Choroid plexus epithelial cell (primary cell): ENCODE results near the gene SPATC1L.

Source experiments
- DNase-seq: peaks from one replicate; pipeline ENCODE4 v3.0.0-alpha.2; 2010; ENCODE audit warnings: low read depth
- H3K4me3 ChIP-seq: 2 replicates; pipeline ENCODE4 v1.5.1; 2011; ENCODE audit warnings: low read depth, mild to moderate bottlenecking, control low read depth, low read length, moderate library complexity
- TF ChIP-seq, protein P1 (sequence below): conservative IDR thresholded peaks from 2 replicates; pipeline ENCODE4 v1.5.1; 2011; ENCODE audit warnings: low read depth, mild to moderate bottlenecking, control low read depth, inconsistent platforms, low read length, moderate library complexity

Gene SPATC1L

GRCh38 chr21:46128933-46129571, 55.2 kb downstream of the SPATC1L start:
- DNase-seq, result no peak
- TF ChIP-seq, protein P1, sequence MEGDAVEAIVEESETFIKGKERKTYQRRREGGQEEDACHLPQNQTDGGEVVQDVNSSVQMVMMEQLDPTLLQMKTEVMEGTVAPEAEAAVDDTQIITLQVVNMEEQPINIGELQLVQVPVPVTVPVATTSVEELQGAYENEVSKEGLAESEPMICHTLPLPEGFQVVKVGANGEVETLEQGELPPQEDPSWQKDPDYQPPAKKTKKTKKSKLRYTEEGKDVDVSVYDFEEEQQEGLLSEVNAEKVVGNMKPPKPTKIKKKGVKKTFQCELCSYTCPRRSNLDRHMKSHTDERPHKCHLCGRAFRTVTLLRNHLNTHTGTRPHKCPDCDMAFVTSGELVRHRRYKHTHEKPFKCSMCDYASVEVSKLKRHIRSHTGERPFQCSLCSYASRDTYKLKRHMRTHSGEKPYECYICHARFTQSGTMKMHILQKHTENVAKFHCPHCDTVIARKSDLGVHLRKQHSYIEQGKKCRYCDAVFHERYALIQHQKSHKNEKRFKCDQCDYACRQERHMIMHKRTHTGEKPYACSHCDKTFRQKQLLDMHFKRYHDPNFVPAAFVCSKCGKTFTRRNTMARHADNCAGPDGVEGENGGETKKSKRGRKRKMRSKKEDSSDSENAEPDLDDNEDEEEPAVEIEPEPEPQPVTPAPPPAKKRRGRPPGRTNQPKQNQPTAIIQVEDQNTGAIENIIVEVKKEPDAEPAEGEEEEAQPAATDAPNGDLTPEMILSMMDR, result no peak
- H3K4me3 ChIP-seq, result no peak overlapping the region

- no peak overlapping the region for H3K4me3 ChIP-seq
- DNase-seq, result no peak
- TF ChIP-seq, protein P1, result no peak
These were observed 55.9 kb downstream of the SPATC1L start for GRCh38 chr21:46128106-46128932.

- TF ChIP-seq, protein P1, result no peak
- no peak for DNase-seq
- H3K4me3 ChIP-seq, result no peak overlapping the region
These were observed 56.8 kb downstream of the SPATC1L start for GRCh38 chr21:46127239-46128105.

DNA sequence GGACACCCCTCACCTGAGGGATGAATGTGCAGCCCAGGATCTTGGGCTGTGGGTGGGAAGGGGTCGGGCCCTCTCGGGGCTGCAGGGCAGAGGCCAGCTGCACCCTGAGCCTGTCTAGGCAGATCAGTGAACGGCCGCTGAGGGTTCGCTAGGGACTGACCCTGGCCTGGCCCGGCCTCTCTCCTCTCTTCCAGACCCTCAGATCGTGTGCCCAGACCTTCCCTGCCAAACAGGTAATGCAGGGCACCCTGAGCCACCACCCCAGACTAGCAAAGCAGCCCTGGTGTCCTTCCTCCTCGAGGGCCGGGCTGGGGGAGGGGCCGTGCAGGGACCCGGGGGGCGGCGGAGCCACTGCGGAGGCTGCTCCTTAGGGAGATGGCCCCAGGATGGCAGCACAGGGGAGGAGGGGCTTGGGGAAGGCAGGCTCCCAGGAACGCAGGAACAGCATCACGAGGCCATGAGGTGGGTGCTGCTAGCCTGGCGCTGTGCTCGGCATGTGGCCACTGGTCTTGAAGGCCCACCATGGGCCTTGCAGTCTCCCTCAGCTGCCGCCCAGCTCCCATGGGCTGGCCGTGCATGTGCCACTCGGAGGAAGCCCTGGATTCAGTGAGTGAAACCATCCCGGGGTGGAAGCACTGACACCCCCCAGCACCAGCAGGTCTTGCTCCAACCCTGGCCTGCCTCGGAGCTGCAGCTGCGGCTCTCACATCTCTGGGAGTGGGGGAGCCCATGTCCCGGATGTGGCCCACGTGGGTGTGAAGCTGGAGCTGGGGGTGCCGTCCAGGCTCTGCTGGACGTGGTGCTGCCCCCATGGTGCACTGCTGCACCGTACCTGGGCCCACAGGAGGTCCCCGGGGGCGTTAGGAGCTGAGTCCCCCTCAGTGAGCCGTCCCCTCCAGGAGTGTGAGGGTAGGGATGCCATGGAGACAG, 57.7 kb downstream of the SPATC1L start:
- no peak overlapping the region for H3K4me3 ChIP-seq
- DNase-seq, result no peak
- TF ChIP-seq, protein P1, result no peak

GRCh38 chr21:46125846-46126301, 58.4 kb downstream of the SPATC1L start:
- DNase-seq, result no peak
- TF ChIP-seq, protein P1, result no peak
- H3K4me3 ChIP-seq, result no peak overlapping the region
